CD14-positive monocyte (primary cell): ENCODE measurements around the gene DUS1L. TPM values are rescaled to one million over a fixed set of nuclear protein-coding genes. Genes with fewer than 3 reads are reported as not detected.

Experiments used
- DNase-seq, 3 donors: peaks; one replicate each; pipeline ENCODE4 v3.0.0-alpha.2; 2011 to 2022
- H2AFZ ChIP-seq: 2 replicates; pipeline ENCODE4 v1.6.0; 2012; ENCODE audit warnings: mild to moderate bottlenecking, low read depth, low read length, inconsistent platforms; ENCODE audit not compliant: insufficient read depth, poor library complexity, severe bottlenecking
- H3K27ac ChIP-seq, 2 donors: 1 replicate in 1 of 2; 2 replicates in 1 of 2; pipeline ENCODE4 v1.5.1; 2012 to 2013; ENCODE audit warnings: low read length in 2 of 2, control low read depth in 1 of 2, inconsistent platforms in 1 of 2, low read depth in 1 of 2, mild to moderate bottlenecking in 1 of 2
- H3K27me3 ChIP-seq, 2 donors: one replicate each; pipeline versions ENCODE4 v1.6.0 to v1.6.1; 2011 to 2013; ENCODE audit warnings: low read length in 2 of 2; ENCODE audit not compliant: control insufficient read depth in 2 of 2, insufficient read depth in 2 of 2
- H3K36me3 ChIP-seq, 2 donors: replicated peaks in 1 of 2; 1 replicate in 1 of 2; 2 replicates in 1 of 2; pipeline versions ENCODE4 v1.5.1 to v1.6.1; 2012 to 2013; ENCODE audit warnings: low read length in 2 of 2, control low read depth in 1 of 2, inconsistent platforms in 1 of 2, mild to moderate bottlenecking in 1 of 2; ENCODE audit not compliant: insufficient read depth in 2 of 2, control insufficient read depth in 1 of 2
- H3K4me1 ChIP-seq, 2 donors: 1 replicate in 1 of 2; 2 replicates in 1 of 2; pipeline versions ENCODE4 v1.5.1 to v1.6.1; 2012 to 2013; ENCODE audit warnings: low read length in 2 of 2, control low read depth in 1 of 2, inconsistent platforms in 1 of 2, mild to moderate bottlenecking in 1 of 2, moderate library complexity in 1 of 2; ENCODE audit not compliant: insufficient read depth in 2 of 2, control insufficient read depth in 1 of 2
- H3K4me2 ChIP-seq: replicated peaks from 2 replicates; pipeline ENCODE3; 2012; ENCODE audit warnings: low read length, moderate library complexity, mild to moderate bottlenecking; ENCODE audit not compliant: poor library complexity, severe bottlenecking; ENCODE audit errors: extremely low read depth
- H3K4me3 ChIP-seq, 3 experiments: fragments of 200-600 bp in 1 of 3; sonication (generic) in 1 of 3; replicated peaks in 1 of 3; 1 replicate in 2 of 3; 2 replicates in 1 of 3; pipeline ENCODE4 v1.5.1; 2011 to 2013; ENCODE audit warnings: low read length in 3 of 3, mild to moderate bottlenecking in 3 of 3, control low read depth in 2 of 3, low read depth in 2 of 3, inconsistent platforms in 1 of 3, moderate library complexity in 1 of 3
- H3K79me2 ChIP-seq: 2 replicates; pipeline ENCODE4 v1.6.0; 2012; ENCODE audit warnings: mild to moderate bottlenecking, control low read depth, inconsistent platforms, low read length, moderate library complexity; ENCODE audit not compliant: insufficient read depth
- H3K9ac ChIP-seq: 2 replicates; pipeline ENCODE4 v1.6.0; 2017; ENCODE audit warnings: low read length, mild to moderate bottlenecking; ENCODE audit not compliant: insufficient read depth, poor library complexity, severe bottlenecking
- H3K9me3 ChIP-seq, 2 donors: replicated peaks in 1 of 2; 1 replicate in 1 of 2; 2 replicates in 1 of 2; pipeline versions ENCODE4 v1.5.1 to v1.6.1; 2012 to 2013; ENCODE audit warnings: low read length in 2 of 2, control low read depth in 1 of 2; ENCODE audit not compliant: control insufficient read depth in 1 of 2, insufficient read depth in 1 of 2
- H4K20me1 ChIP-seq: 2 replicates; pipeline ENCODE4 v1.6.0; 2012; ENCODE audit warnings: mild to moderate bottlenecking, low read length, control low read depth, moderate library complexity; ENCODE audit not compliant: insufficient read depth
- H3K27ac Mint-ChIP-seq, 7 donors: one replicate each; pipeline ENCODE4 v1.8.0; 2020; ENCODE audit warnings: mild to moderate bottlenecking in 7 of 7, mixed read lengths in 7 of 7, moderate library complexity in 6 of 7, inconsistent platforms in 2 of 7
- H3K27me3 Mint-ChIP-seq, 3 donors: one replicate each; pipeline ENCODE4 v1.8.0; 2021 to 2022; ENCODE audit warnings: low read depth in 3 of 3, mild to moderate bottlenecking in 3 of 3, mixed read lengths in 3 of 3, moderate library complexity in 3 of 3, inconsistent platforms in 1 of 3
- H3K36me3 Mint-ChIP-seq, 2 donors: one replicate each; pipeline ENCODE4 v1.8.0; 2020; ENCODE audit warnings: mixed read lengths in 2 of 2, inconsistent platforms in 1 of 2, mild to moderate bottlenecking in 1 of 2
- H3K4me1 Mint-ChIP-seq: one replicate; pipeline ENCODE4 v1.8.0; 2020; ENCODE audit warnings: mild to moderate bottlenecking, mixed read lengths
- H3K4me3 Mint-ChIP-seq, 2 donors: one replicate each; pipeline ENCODE4 v1.8.0; 2020; ENCODE audit warnings: mild to moderate bottlenecking in 2 of 2, mixed read lengths in 2 of 2, moderate library complexity in 1 of 2
- H3K9me3 Mint-ChIP-seq, 7 donors: one replicate each; pipeline ENCODE4 v1.8.0; 2020 to 2022; ENCODE audit warnings: mixed read lengths in 7 of 7, mild to moderate bottlenecking in 6 of 7, moderate library complexity in 6 of 7, inconsistent platforms in 2 of 7
- WGBS: methylation state at CpG from one replicate; pipeline ENCODE4 v1.1.5; 2013; ENCODE audit warnings: missing lambda C conversion rate; ENCODE audit not compliant: insufficient coverage; 5-methylcytosine and 5-hydroxymethylcytosine counted together
- intact Hi-C, 2 donors: fragments of 100-400 bp; cut with micrococcal nuclease; formaldehyde crosslinking; loops; one replicate each; pipeline versions ENCODE4 v1.15.0 to v1.15.1; 2023
- polyA plus RNA-seq, 3 donors: library from polyadenylated mRNA; depleted of rRNA in 1 of 3; unstranded in 2 of 3; stranded (reverse) in 1 of 3; fragments of 300-500 nt in 2 of 3; fragments of >200 nt in 1 of 3; fragmentation: Illumina TruSeq in 2 of 3; gene quantifications; 1 replicate in 2 of 3; 2 replicates in 1 of 3; pipeline ENCODE4 v1.2.3, GENCODE V29; 2012 to 2021
- TF ChIP-seq, protein P1 (sequence below): fragments of 200-600 bp; IDR thresholded peaks from one replicate; pipeline ENCODE4 v1.8.0; 2022; ENCODE audit warnings: antibody characterized with exemption, mild to moderate bottlenecking

The DUS1L gene
- polyA plus RNA-seq, 3 donors = 23.9 to 175 (median 47.6) TPM

- no peak overlapping the region for H3K27ac ChIP-seq
- DNase-seq = no peak
- H3K4me1 Mint-ChIP-seq = peaks cover 9% of the 10 kb centered on the region
- WGBS = 97% methylated on average over 24 of the region's 24 CpGs
- no peak overlapping the region for H3K9ac ChIP-seq
- no peak overlapping the region for H3K4me3 Mint-ChIP-seq
- H3K9me3 ChIP-seq = no peaks in the 10 kb centered on the region
- H3K4me1 ChIP-seq = peaks cover 11 to 17% of the 10 kb centered on the region in 2 donors
- no peak overlapping the region for H3K4me2 ChIP-seq
- peaks cover 0 to 1% (median under 1%) of the 10 kb centered on the region in 3 donors for H3K27me3 Mint-ChIP-seq
- TF ChIP-seq, protein P1, sequence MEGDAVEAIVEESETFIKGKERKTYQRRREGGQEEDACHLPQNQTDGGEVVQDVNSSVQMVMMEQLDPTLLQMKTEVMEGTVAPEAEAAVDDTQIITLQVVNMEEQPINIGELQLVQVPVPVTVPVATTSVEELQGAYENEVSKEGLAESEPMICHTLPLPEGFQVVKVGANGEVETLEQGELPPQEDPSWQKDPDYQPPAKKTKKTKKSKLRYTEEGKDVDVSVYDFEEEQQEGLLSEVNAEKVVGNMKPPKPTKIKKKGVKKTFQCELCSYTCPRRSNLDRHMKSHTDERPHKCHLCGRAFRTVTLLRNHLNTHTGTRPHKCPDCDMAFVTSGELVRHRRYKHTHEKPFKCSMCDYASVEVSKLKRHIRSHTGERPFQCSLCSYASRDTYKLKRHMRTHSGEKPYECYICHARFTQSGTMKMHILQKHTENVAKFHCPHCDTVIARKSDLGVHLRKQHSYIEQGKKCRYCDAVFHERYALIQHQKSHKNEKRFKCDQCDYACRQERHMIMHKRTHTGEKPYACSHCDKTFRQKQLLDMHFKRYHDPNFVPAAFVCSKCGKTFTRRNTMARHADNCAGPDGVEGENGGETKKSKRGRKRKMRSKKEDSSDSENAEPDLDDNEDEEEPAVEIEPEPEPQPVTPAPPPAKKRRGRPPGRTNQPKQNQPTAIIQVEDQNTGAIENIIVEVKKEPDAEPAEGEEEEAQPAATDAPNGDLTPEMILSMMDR = no peak
- no peak overlapping the region for H3K27ac Mint-ChIP-seq
- H3K36me3 Mint-ChIP-seq = peaks cover 17 to 34% of the 10 kb centered on the region in 2 donors
- intact Hi-C loops = no loop called here
- peaks cover 3% of the 10 kb centered on the region for H4K20me1 ChIP-seq
- H3K4me3 ChIP-seq = no peak overlapping the region
- H3K79me2 ChIP-seq = peaks cover 7% of the 10 kb centered on the region
- H3K9me3 Mint-ChIP-seq = no peaks in the 10 kb centered on the region
- no peak overlapping the region for H2AFZ ChIP-seq
- H3K36me3 ChIP-seq = peaks cover 20 to 28% of the 10 kb centered on the region in 2 donors
- no peaks in the 10 kb centered on the region for H3K27me3 ChIP-seq
Observed at GRCh38 chr17:82047379-82047778, 18.2 kb downstream of the DUS1L start.

DNA sequence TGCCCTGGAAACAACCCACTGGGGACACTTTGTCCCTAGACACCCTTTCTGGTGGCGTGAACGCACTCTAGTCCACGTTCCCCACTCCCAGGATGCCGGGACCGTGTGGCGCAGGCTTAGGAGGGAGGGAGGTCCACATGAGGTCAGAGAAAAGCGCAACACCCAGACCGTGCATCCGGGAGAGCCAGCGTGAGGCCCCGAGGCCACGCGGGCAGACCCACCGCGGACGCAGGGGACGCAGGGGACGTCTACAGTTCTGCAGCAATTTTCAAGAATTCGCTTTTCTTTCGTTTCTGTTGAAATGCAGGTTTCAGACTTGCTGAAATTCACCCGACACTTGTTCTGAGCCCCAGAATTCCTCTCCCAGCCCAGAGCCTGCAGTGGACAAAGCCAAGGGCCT is 18.7 kb downstream of the DUS1L start:
- intact Hi-C loops = no loop called here
- H3K4me3 Mint-ChIP-seq = no peak overlapping the region

More for the DNA sequence above, 18.7 kb downstream of the DUS1L start:
- Histone ChIP-seq H3K4me2 (no peak overlapping the region), H3K9ac (no peak overlapping the region), H3K4me1 (peaks cover 8 to 13% of the 10 kb centered on the region in 2 donors), H3K27ac (no peak overlapping the region), H2AFZ (no peak overlapping the region), H3K36me3 (peaks cover 20 to 28% of the 10 kb centered on the region in 2 donors), H3K9me3 (no peaks in the 10 kb centered on the region), H3K79me2 (peaks cover 3% of the 10 kb centered on the region), H3K27me3 (no peaks in the 10 kb centered on the region), H3K4me3 (no peak overlapping the region), H4K20me1 (no peaks in the 10 kb centered on the region)
- H3K4me1 Mint-ChIP-seq = peaks cover 9% of the 10 kb centered on the region
- no peaks in the 10 kb centered on the region for H3K9me3 Mint-ChIP-seq
- 93% methylated on average over 16 of the region's 21 CpGs for WGBS
- TF ChIP-seq, protein P1 = no peak
- no peak for DNase-seq
- peaks cover 0 to 2% (median 1%) of the 10 kb centered on the region in 3 donors for H3K27me3 Mint-ChIP-seq
- peaks cover 17 to 34% of the 10 kb centered on the region in 2 donors for H3K36me3 Mint-ChIP-seq
- H3K27ac Mint-ChIP-seq = no peak overlapping the region
